HepG2 (cell line): ENCODE results near the gene SEC61B.

ENCODE experiments used
- GTF2F1 ChIP-seq: fragments of 150-350 bp; IDR thresholded peaks from 2 replicates; pipeline ENCODE4 v1.6.1; 2014; ENCODE audit warnings: low read length
- PPARG ChIP-seq: conservative IDR thresholded peaks from 2 replicates; pipeline ENCODE4 v1.6.1; 2016; ENCODE audit warnings: missing biosample characterization, missing genetic modification reagents
- ZNF747 ChIP-seq: sonication (generic); formaldehyde crosslinking; IDR thresholded peaks from 2 replicates; pipeline ENCODE4 v1.8.1; 2023; ENCODE audit warnings: missing genetic modification reagents, mild to moderate bottlenecking, borderline replicate concordance
- TF ChIP-seq, protein P1 (sequence below): sonication (generic); formaldehyde crosslinking; IDR thresholded peaks from 2 replicates; pipeline ENCODE4 v1.5.0; 2020; ENCODE audit warnings: mild to moderate bottlenecking, missing genetic modification reagents, moderate library complexity

DNA sequence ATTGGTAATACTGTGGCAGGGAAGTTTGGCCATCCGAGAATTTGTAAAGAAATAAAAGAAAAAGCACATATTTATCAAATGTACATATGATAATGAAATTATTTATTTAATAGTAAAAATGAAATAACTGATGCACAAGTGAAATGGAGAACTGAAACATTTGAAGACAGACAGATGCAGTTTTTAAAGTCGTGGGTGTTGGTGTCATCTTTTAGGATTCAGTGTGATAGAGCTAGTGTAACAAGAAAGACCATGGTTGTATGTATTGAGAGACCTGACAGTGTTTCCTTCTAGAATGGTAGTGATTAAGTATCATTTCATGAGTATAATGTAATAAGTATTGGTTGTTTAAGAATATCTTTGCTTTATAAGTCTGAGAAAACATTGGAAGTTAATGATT lies 2.4 kb downstream of the SEC61B start:
- TF ChIP-seq ZNF747 (CRISPR knock-in tag) (no peak), GTF2F1 (no peak), PPARG (CRISPR knock-in tag) (no peak)
- TF ChIP-seq, protein P1, sequence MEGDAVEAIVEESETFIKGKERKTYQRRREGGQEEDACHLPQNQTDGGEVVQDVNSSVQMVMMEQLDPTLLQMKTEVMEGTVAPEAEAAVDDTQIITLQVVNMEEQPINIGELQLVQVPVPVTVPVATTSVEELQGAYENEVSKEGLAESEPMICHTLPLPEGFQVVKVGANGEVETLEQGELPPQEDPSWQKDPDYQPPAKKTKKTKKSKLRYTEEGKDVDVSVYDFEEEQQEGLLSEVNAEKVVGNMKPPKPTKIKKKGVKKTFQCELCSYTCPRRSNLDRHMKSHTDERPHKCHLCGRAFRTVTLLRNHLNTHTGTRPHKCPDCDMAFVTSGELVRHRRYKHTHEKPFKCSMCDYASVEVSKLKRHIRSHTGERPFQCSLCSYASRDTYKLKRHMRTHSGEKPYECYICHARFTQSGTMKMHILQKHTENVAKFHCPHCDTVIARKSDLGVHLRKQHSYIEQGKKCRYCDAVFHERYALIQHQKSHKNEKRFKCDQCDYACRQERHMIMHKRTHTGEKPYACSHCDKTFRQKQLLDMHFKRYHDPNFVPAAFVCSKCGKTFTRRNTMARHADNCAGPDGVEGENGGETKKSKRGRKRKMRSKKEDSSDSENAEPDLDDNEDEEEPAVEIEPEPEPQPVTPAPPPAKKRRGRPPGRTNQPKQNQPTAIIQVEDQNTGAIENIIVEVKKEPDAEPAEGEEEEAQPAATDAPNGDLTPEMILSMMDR (CRISPR knock-in tag): no peak
